Uterus (tissue), 2 donors: Measurements from ENCODE around the gene CASTOR1.

ENCODE experiments used
- CTCF ChIP-seq, 4 experiments: fragments of 200-600 bp in 2 of 4; fragments of 450-650 bp in 2 of 4; sonication (generic) in 2 of 4; IDR thresholded peaks; one replicate each; pipeline ENCODE4 v1.5.1; 2016 to 2019; ENCODE audit warnings: antibody characterized with exemption in 4 of 4, mild to moderate bottlenecking in 2 of 4, moderate library complexity in 1 of 4
- POLR2A ChIP-seq, 2 donors: fragments of 450-650 bp; IDR thresholded peaks; one replicate each; pipeline ENCODE4 v1.6.1; 2016; ENCODE audit warnings: antibody characterized with exemption in 2 of 2, mild to moderate bottlenecking in 1 of 2, moderate library complexity in 1 of 2

- no peak for TF ChIP-seq CTCF (IDR thresholded peaks at IDR 0.05)
- TF ChIP-seq POLR2A (IDR thresholded peaks at IDR 0.05), result no peak
These were observed 22.6 kb downstream of the CASTOR1 start, which contains the start of gene OSM for GRCh38 chr22:30266445-30267381.
